WTC11 (cell line): ENCODE results near the gene KIAA1328. TPM values are rescaled to one million over a fixed set of nuclear protein-coding genes. Genes with fewer than 3 reads are reported as not detected.

ENCODE experiments used
- ATAC-seq: fragments of 200-7000 bp; cut with Tn5 transposase; 2 replicates; pipeline ENCODE4 v1.10.0; 2021; ENCODE audit warnings: mild to moderate bottlenecking, moderate library complexity
- CTCF ChIA-PET: fragments of 300-600 bp; sonication (Branson Sonifier 250); formaldehyde crosslinking; loops from one replicate; lab custom pipeline; 2021; ENCODE audit warnings: antibody characterized with exemption; lab: Charles Lee
- POLR2A ChIA-PET: fragments of 350-600 bp; sonication (Branson Sonifier 250); formaldehyde crosslinking; loops from one replicate; lab custom pipeline; 2021; ENCODE audit warnings: antibody characterized with exemption; lab: Charles Lee
- DNase-seq: peaks from one replicate; pipeline ENCODE4 v3.0.0; 2021; ENCODE audit warnings: low spot score
- H3K27ac Mint-ChIP-seq: 2 replicates; pipeline ENCODE4 v1.8.0; 2021; ENCODE audit warnings: mixed read lengths
- H3K27me3 Mint-ChIP-seq: 2 replicates; pipeline ENCODE4 v1.8.0; 2021; ENCODE audit warnings: low read depth, mild to moderate bottlenecking, moderate library complexity, mixed read lengths
- H3K36me3 Mint-ChIP-seq: 2 replicates; pipeline ENCODE4 v1.8.0; 2021; ENCODE audit warnings: mixed read lengths
- H3K4me1 Mint-ChIP-seq: 2 replicates; pipeline ENCODE4 v1.8.0; 2022; ENCODE audit warnings: mixed read lengths
- H3K4me3 Mint-ChIP-seq: 2 replicates; pipeline ENCODE4 v1.8.0; 2021; ENCODE audit warnings: mild to moderate bottlenecking, moderate library complexity, mixed read lengths
- H3K9me3 Mint-ChIP-seq: 2 replicates; pipeline ENCODE4 v1.8.0; 2021; ENCODE audit warnings: mixed read lengths
- E2F5 ChIP-seq: sonication (generic); formaldehyde crosslinking; IDR thresholded peaks from 2 replicates; pipeline ENCODE4 v1.8.1; 2022; ENCODE audit warnings: mild to moderate bottlenecking, moderate library complexity, missing genetic modification reagents
- GTF2I ChIP-seq: fragments of 250-450 bp; sonication (Bioruptor Pico); conservative IDR thresholded peaks from 2 replicates; pipeline ENCODE4 v1.4.0; 2021; ENCODE audit warnings: mild to moderate bottlenecking
- HMGA2 ChIP-seq: fragments of 250-450 bp; sonication (Bioruptor Pico); IDR thresholded peaks from 2 replicates; pipeline ENCODE4 v1.4.0; 2021; ENCODE audit warnings: mild to moderate bottlenecking, moderate library complexity
- MXD4 ChIP-seq: fragments of 250-450 bp; sonication (Bioruptor Pico); IDR thresholded peaks from 2 replicates; pipeline ENCODE4 v1.8.0; 2021; ENCODE audit warnings: mild to moderate bottlenecking, moderate library complexity, borderline replicate concordance
- PRDM15 ChIP-seq: sonication (generic); formaldehyde crosslinking; IDR thresholded peaks from 2 replicates; pipeline ENCODE4 v1.8.0; 2022; ENCODE audit warnings: missing genetic modification reagents
- PRRX2 ChIP-seq: fragments of 250-450 bp; sonication (Bioruptor Pico); IDR thresholded peaks from 2 replicates; pipeline ENCODE4 v1.8.0; 2021; ENCODE audit warnings: mild to moderate bottlenecking
- SOX15 ChIP-seq: fragments of 250-450 bp; sonication (Bioruptor Pico); IDR thresholded peaks from 2 replicates; pipeline ENCODE4 v1.9.0; 2021; ENCODE audit warnings: mild to moderate bottlenecking
- TEAD1 ChIP-seq: sonication (generic); formaldehyde crosslinking; IDR thresholded peaks from 2 replicates; pipeline ENCODE4 v1.8.0; 2022; ENCODE audit warnings: mild to moderate bottlenecking, missing genetic modification reagents
- ZBTB21 ChIP-seq: sonication (generic); formaldehyde crosslinking; IDR thresholded peaks from 2 replicates; pipeline ENCODE4 v1.8.1; 2023; ENCODE audit warnings: mild to moderate bottlenecking, missing genetic modification reagents, borderline replicate concordance
- ZMAT4 ChIP-seq: fragments of 250-450 bp; sonication (Bioruptor Pico); IDR thresholded peaks from 2 replicates; pipeline ENCODE4 v1.9.0; 2021; ENCODE audit warnings: mild to moderate bottlenecking
- ZNF512 ChIP-seq: sonication (generic); formaldehyde crosslinking; IDR thresholded peaks from 2 replicates; pipeline ENCODE4 v1.8.1; 2022; ENCODE audit warnings: missing genetic modification reagents, borderline replicate concordance
- total RNA-seq: library from RNA; stranded (reverse); gene quantifications from 3 replicates; pipeline ENCODE4 v1.2.3, GENCODE V29; 2021
- TF ChIP-seq, protein P1 (sequence below): sonication (generic); formaldehyde crosslinking; IDR thresholded peaks from 2 replicates; pipeline ENCODE4 v1.8.0; 2023; ENCODE audit warnings: missing genetic modification reagents
- TF ChIP-seq, protein P2 (sequence below): fragments of 250-450 bp; sonication (Bioruptor Pico); IDR thresholded peaks from 2 replicates; pipeline ENCODE4 v2.1.2; 2022; ENCODE audit warnings: mild to moderate bottlenecking, moderate library complexity
- TF ChIP-seq, protein P3 (sequence below): fragments of 250-450 bp; sonication (Bioruptor Pico); IDR thresholded peaks from 2 replicates; pipeline ENCODE4 v1.9.0; 2021; ENCODE audit warnings: mild to moderate bottlenecking

KIAA1328 gene
- total RNA-seq, 1 experiment from 2014 or later = 4.8 TPM

DNA sequence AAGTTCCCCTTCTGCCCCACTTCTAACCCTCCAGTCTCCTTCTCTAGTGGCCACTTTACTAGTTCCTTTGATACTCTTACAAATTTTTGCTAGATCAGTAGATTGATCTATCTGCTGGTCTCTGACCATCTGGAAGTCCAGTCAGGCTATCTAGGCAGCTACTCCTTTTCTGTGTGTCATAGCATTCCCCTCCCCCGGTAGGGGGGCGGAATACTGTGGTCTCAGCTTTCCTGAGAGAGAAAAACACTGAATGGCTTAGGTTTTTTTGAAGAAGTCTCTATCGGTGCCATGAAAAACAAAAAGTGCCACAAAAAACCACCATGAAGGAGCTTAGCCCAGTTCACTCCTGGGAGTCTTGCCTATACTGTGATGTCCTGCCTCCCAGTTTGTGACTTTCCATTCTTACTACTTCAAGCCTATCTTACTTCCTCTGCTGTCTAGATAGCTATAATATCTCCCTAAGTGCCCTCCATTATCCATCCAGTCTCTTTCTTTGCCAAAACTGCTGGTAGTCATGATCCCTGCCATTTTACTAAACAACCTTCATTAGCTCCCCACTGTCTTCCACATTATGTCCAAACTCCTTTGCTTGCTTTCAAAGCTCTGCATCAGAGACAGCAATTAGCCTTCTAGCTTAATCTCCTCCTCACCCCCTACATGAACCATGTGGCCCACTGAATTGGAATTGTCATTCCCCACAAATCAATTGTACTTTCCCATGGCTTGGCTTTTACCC, 30.0 kb upstream of the KIAA1328 start (continued):
- TF ChIP-seq ZNF512 (CRISPR knock-in tag) (no peak), E2F5 (no peak), MXD4 (no peak), ZBTB21 (CRISPR knock-in tag) (no peak), PRDM15 (CRISPR knock-in tag) (no peak), HMGA2 (CRISPR knock-in tag) (no peak), PRRX2 (CRISPR knock-in tag) (no peak)
- TF ChIP-seq, protein P1, sequence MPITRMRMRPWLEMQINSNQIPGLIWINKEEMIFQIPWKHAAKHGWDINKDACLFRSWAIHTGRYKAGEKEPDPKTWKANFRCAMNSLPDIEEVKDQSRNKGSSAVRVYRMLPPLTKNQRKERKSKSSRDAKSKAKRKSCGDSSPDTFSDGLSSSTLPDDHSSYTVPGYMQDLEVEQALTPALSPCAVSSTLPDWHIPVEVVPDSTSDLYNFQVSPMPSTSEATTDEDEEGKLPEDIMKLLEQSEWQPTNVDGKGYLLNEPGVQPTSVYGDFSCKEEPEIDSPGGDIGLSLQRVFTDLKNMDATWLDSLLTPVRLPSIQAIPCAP = no peak
- TF ChIP-seq, protein P2, sequence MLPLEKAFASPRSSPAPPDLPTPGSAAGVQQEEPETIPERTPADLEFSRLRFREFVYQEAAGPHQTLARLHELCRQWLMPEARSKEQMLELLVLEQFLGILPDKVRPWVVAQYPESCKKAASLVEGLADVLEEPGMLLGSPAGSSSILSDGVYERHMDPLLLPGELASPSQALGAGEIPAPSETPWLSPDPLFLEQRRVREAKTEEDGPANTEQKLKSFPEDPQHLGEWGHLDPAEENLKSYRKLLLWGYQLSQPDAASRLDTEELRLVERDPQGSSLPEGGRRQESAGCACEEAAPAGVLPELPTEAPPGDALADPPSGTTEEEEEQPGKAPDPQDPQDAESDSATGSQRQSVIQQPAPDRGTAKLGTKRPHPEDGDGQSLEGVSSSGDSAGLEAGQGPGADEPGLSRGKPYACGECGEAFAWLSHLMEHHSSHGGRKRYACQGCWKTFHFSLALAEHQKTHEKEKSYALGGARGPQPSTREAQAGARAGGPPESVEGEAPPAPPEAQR (CRISPR knock-in tag) = no peak
- TF ChIP-seq, protein P3, sequence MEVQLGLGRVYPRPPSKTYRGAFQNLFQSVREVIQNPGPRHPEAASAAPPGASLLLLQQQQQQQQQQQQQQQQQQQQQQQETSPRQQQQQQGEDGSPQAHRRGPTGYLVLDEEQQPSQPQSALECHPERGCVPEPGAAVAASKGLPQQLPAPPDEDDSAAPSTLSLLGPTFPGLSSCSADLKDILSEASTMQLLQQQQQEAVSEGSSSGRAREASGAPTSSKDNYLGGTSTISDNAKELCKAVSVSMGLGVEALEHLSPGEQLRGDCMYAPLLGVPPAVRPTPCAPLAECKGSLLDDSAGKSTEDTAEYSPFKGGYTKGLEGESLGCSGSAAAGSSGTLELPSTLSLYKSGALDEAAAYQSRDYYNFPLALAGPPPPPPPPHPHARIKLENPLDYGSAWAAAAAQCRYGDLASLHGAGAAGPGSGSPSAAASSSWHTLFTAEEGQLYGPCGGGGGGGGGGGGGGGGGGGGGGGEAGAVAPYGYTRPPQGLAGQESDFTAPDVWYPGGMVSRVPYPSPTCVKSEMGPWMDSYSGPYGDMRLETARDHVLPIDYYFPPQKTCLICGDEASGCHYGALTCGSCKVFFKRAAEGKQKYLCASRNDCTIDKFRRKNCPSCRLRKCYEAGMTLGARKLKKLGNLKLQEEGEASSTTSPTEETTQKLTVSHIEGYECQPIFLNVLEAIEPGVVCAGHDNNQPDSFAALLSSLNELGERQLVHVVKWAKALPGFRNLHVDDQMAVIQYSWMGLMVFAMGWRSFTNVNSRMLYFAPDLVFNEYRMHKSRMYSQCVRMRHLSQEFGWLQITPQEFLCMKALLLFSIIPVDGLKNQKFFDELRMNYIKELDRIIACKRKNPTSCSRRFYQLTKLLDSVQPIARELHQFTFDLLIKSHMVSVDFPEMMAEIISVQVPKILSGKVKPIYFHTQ (CRISPR knock-in tag) = no peak

GRCh38 chr18:36805105-36805504, 23.8 kb upstream of the KIAA1328 start:
- ChIA-PET POLR2A (no interaction called here), CTCF (no interaction called here)
- no peaks in the 10 kb centered on the region; the same call in 1 of the 2 replicates for H3K4me1 Mint-ChIP-seq
- TF ChIP-seq TEAD1 (CRISPR knock-in tag) (no peak), ZMAT4 (no peak), PRDM15 (CRISPR knock-in tag) (no peak), SOX15 (CRISPR knock-in tag) (no peak), GTF2I (no peak)
- H3K27ac Mint-ChIP-seq = no peak overlapping the region
- H3K9me3 Mint-ChIP-seq = no peaks in the 10 kb centered on the region
- H3K4me3 Mint-ChIP-seq = no peak overlapping the region
- no peaks in the 10 kb centered on the region for H3K27me3 Mint-ChIP-seq
- H3K36me3 Mint-ChIP-seq = peaks cover 59% of the 10 kb centered on the region
- ATAC-seq = no peak
- no peak for DNase-seq
